GM12875 (cell line): ENCODE data around the gene DACT1.

Source experiments
- H3K4me3 ChIP-seq: one replicate; pipeline ENCODE4 v1.5.1; 2011; ENCODE audit warnings: low read depth, low read length, control low read depth
- CTCF ChIP-seq: IDR thresholded peaks from 2 replicates; pipeline ENCODE4 v1.5.1; 2011; ENCODE audit warnings: low read depth, mild to moderate bottlenecking, control low read depth, inconsistent platforms, low read length, moderate library complexity, borderline replicate concordance; ENCODE audit not compliant: insufficient read depth

DACT1 gene

GRCh38 chr14:58660407-58660806 is 22.6 kb downstream of the DACT1 start:
- TF ChIP-seq CTCF: no peak
- no peak overlapping the region for H3K4me3 ChIP-seq

GRCh38 chr14:58662018-58662417 is 24.3 kb downstream of the DACT1 start:
- H3K4me3 ChIP-seq: no peak overlapping the region
- no peak for TF ChIP-seq CTCF

- no peak overlapping the region for H3K4me3 ChIP-seq
- TF ChIP-seq CTCF: no peak
Observed at GRCh38 chr14:58662759-58663158, 25.0 kb downstream of the DACT1 start.

GRCh38 chr14:58663494-58664111 is 25.8 kb downstream of the DACT1 start:
- TF ChIP-seq CTCF: no peak
- no peak overlapping the region for H3K4me3 ChIP-seq

- TF ChIP-seq CTCF: no peak
- H3K4me3 ChIP-seq: no peak overlapping the region
Observed at GRCh38 chr14:58665773-58666500, 28.2 kb downstream of the DACT1 start.

- TF ChIP-seq CTCF: no peak
- H3K4me3 ChIP-seq: no peak overlapping the region
Observed at GRCh38 chr14:58666737-58667136, 29.0 kb downstream of the DACT1 start.

- TF ChIP-seq CTCF: no peak
- H3K4me3 ChIP-seq: no peak overlapping the region
Observed at GRCh38 chr14:58667900-58668299, 30.1 kb downstream of the DACT1 start.
